K562 (cell line): Measurements from ENCODE around the gene FAM20C. TPM values are rescaled to one million over a fixed set of nuclear protein-coding genes. Genes with fewer than 3 reads are reported as not detected.
A peak's percentile ranks its signal among the peaks of the same experiment; 100 is the strongest.

Experiments
- ATAC-seq: fragments of 200-7000 bp; cut with Tn5 transposase; 3 replicates; pipeline ENCODE4 v1.9.1; 2020; ENCODE audit warnings: moderate library complexity
- BruUV-seq: library from RNA; stranded (reverse); fragments of 400-500 nt; replicated peaks from 2 replicates; lab custom pipeline; 2021; lab: Mats Ljungman, UMichigan
- CTCF ChIA-PET: fragments of 300-600 bp; formaldehyde crosslinking; extraction: SDS; loops from one replicate; lab custom pipeline; 2021; ENCODE audit warnings: low intra/inter-chr PET ratio; lab: Yijun Ruan, JAX
- POLR2A ChIA-PET: fragments of 300-600, 350-650 bp; sonication (Branson Sonifier 250); formaldehyde crosslinking; extraction: SDS; loops from one replicate; lab custom pipeline; 2021; ENCODE audit warnings: antibody characterized with exemption, inconsistent platforms; lab: Yijun Ruan, JAX
- DNase-seq, 4 experiments: peaks; one replicate each; pipeline versions ENCODE4 v3.0.0 to v3.0.0-alpha.2; 2011 to 2018; ENCODE audit warnings: low spot score in 3 of 4, mixed read lengths in 3 of 4; ENCODE audit errors: extremely low read depth in 1 of 4
- FAIRE-seq: peaks from 2 replicates; lab custom pipeline; 2011; peaks lifted over from hg19 to GRCh38; lab: Jason Lieb, UNC
- H2AFZ ChIP-seq: 2 replicates; pipeline ENCODE4 v1.6.0; 2011; ENCODE audit warnings: low read depth, low read length, control low read depth, inconsistent platforms
- H3K27ac ChIP-seq: fragments of 200-600 bp; 3 replicates; pipeline ENCODE4 v1.8.0; 2011; ENCODE audit warnings: low read depth, mild to moderate bottlenecking, control low read depth, inconsistent platforms, low read length, moderate library complexity, mixed read lengths; ENCODE audit errors: extremely low read depth
- H3K27me3 ChIP-seq, 2 experiments: fragments of 300-600 bp in 1 of 2; 2 replicates in 1 of 2; 3 replicates in 1 of 2; pipeline versions ENCODE4 v1.6.0 to v1.8.0; 2011; ENCODE audit warnings: inconsistent platforms in 2 of 2, low read length in 2 of 2, mild to moderate bottlenecking in 1 of 2, mixed read lengths in 1 of 2, moderate library complexity in 1 of 2; ENCODE audit not compliant: control insufficient read depth in 2 of 2, insufficient read depth in 2 of 2
- H3K36me3 ChIP-seq: fragments of 300-600 bp; 3 replicates; pipeline ENCODE4 v1.8.0; 2011; ENCODE audit warnings: mild to moderate bottlenecking, low read length, inconsistent platforms; ENCODE audit not compliant: control insufficient read depth, insufficient read depth
- H3K4me1 ChIP-seq, 2 experiments: fragments of 200-600 bp in 1 of 2; replicated peaks in 1 of 2; 2 replicates in 1 of 2; 3 replicates in 1 of 2; pipeline versions ENCODE4 v1.5.1 to v1.8.0; 2011; ENCODE audit warnings: inconsistent platforms in 2 of 2, low read length in 2 of 2, mild to moderate bottlenecking in 1 of 2, mixed read lengths in 1 of 2, moderate library complexity in 1 of 2; ENCODE audit not compliant: control insufficient read depth in 2 of 2, insufficient read depth in 2 of 2
- H3K4me2 ChIP-seq: 2 replicates; pipeline ENCODE4 v1.6.1; 2011; ENCODE audit warnings: low read length, control low read depth, inconsistent platforms, mixed read lengths; ENCODE audit not compliant: insufficient read depth
- H3K4me3 ChIP-seq: fragments of 200-600 bp; sonication (generic), shearing (Covaris generic); 2 replicates; pipeline ENCODE4 v1.5.1; 2016; ENCODE audit warnings: control low read depth, inconsistent platforms
- H3K79me2 ChIP-seq: fragments of 200-600 bp; 3 replicates; pipeline ENCODE4 v1.8.0; 2011; ENCODE audit warnings: low read length, inconsistent platforms; ENCODE audit not compliant: control insufficient read depth, insufficient read depth
- H3K9ac ChIP-seq, 2 experiments: 2 replicates each; pipeline versions ENCODE4 v1.6.0 to v1.6.1; 2011; ENCODE audit warnings: low read depth in 2 of 2, low read length in 2 of 2, control low read depth in 1 of 2, inconsistent platforms in 1 of 2, mild to moderate bottlenecking in 1 of 2, mixed read lengths in 1 of 2; ENCODE audit not compliant: insufficient read depth in 1 of 2
- H3K9me1 ChIP-seq: one replicate; pipeline ENCODE4 v1.6.0; 2011; ENCODE audit warnings: inconsistent platforms, mild to moderate bottlenecking, low read length, moderate library complexity; ENCODE audit not compliant: control insufficient read depth, insufficient read depth
- H3K9me3 ChIP-seq: replicated peaks from 2 replicates; pipeline ENCODE4 v1.5.1; 2011; ENCODE audit warnings: low read depth, low read length, inconsistent platforms; ENCODE audit not compliant: control insufficient read depth, insufficient read depth
- H4K20me1 ChIP-seq: replicated peaks from 2 replicates; pipeline ENCODE4 v1.6.1; 2011; ENCODE audit warnings: low read length, inconsistent platforms, mixed read lengths; ENCODE audit not compliant: control insufficient read depth, insufficient read depth
- ARID1B ChIP-seq: fragments of 450-650 bp; IDR thresholded peaks from 2 replicates; pipeline ENCODE4 v1.6.1; 2016; ENCODE audit warnings: antibody characterized with exemption, mild to moderate bottlenecking, inconsistent platforms
- CCAR2 ChIP-seq: fragments of 200-400 bp; formaldehyde crosslinking; IDR thresholded peaks from 2 replicates; pipeline ENCODE4 v1.6.1; 2017; ENCODE audit warnings: mild to moderate bottlenecking, low read depth, low read length
- CCNT2 ChIP-seq: IDR thresholded peaks from 2 replicates; pipeline ENCODE4 v1.6.1; 2011; ENCODE audit warnings: borderline replicate concordance, low read depth, mild to moderate bottlenecking, moderate library complexity, mixed read lengths, low read length; ENCODE audit not compliant: insufficient read length; ENCODE audit errors: extremely low read depth
- CTBP1 ChIP-seq: fragments of 450-650 bp; IDR thresholded peaks from 2 replicates; pipeline ENCODE4 v1.6.1; 2016; ENCODE audit warnings: borderline replicate concordance
- DDX20 ChIP-seq: fragments of 450-650 bp; IDR thresholded peaks from 2 replicates; pipeline ENCODE4 v1.6.1; 2016; ENCODE audit warnings: missing genetic modification characterization, low read depth, mild to moderate bottlenecking, missing compliant biosample characterization, moderate library complexity
- FOXP1 ChIP-seq: sonication (generic); formaldehyde crosslinking; IDR thresholded peaks from 2 replicates; pipeline ENCODE4 v1.8.0; 2022; ENCODE audit warnings: mild to moderate bottlenecking, missing genetic modification reagents
- ILK ChIP-seq: fragments of 450-650 bp; IDR thresholded peaks from 2 replicates; pipeline ENCODE4 v1.6.1; 2016; ENCODE audit warnings: missing genetic modification characterization, low read depth, mild to moderate bottlenecking, missing compliant biosample characterization, moderate library complexity, borderline replicate concordance
- KDM1A ChIP-seq, 2 experiments: fragments of 450-650 bp; IDR thresholded peaks; 2 replicates each; pipeline ENCODE4 v1.6.1; 2016; ENCODE audit warnings: mild to moderate bottlenecking in 2 of 2
- LEF1 ChIP-seq: fragments of 450-650 bp; IDR thresholded peaks from 2 replicates; pipeline ENCODE4 v1.6.1; 2016; ENCODE audit warnings: mild to moderate bottlenecking
- MCM3 ChIP-seq: fragments of 450-650 bp; IDR thresholded peaks from 2 replicates; pipeline ENCODE4 v1.6.1; 2016
- PYGO2 ChIP-seq: fragments of 450-650 bp; IDR thresholded peaks from 2 replicates; pipeline ENCODE4 v1.6.1; 2016; ENCODE audit warnings: mild to moderate bottlenecking, missing genetic modification characterization, moderate library complexity, missing compliant biosample characterization
- STAT5A ChIP-seq: IDR thresholded peaks from 2 replicates; pipeline ENCODE4 v1.6.1; 2012; ENCODE audit warnings: low read length, inconsistent platforms, borderline replicate concordance
- ZC3H8 ChIP-seq: fragments of 450-650 bp; IDR thresholded peaks from 2 replicates; pipeline ENCODE4 v1.6.1; 2017
- ZNF239 ChIP-seq: fragments of 250-450 bp; sonication (Bioruptor Pico); IDR thresholded peaks from 2 replicates; pipeline ENCODE4 v1.4.0; 2020; ENCODE audit warnings: mild to moderate bottlenecking
- ZNF764 ChIP-seq: fragments of 250-450 bp; sonication (Bioruptor Pico); IDR thresholded peaks from 2 replicates; pipeline ENCODE4 v1.4.0; 2020; ENCODE audit warnings: low read depth, mild to moderate bottlenecking, moderate library complexity
- WGBS: fragments of 100-300 bp; shearing (Covaris generic); methylation state at CpG from one replicate; pipeline ENCODE4 v1.1.6; 2016; ENCODE audit warnings: low coverage, mixed read lengths; ENCODE audit not compliant: insufficient coverage; ENCODE audit errors: missing lambda C conversion rate; 5-methylcytosine and 5-hydroxymethylcytosine counted together
- in situ Hi-C: fragments of 300-500 bp; cut with MboI; formaldehyde crosslinking; loops from 4 replicates; pipeline ENCODE4 v1.15.0; 2018; ENCODE audit warnings: inconsistent platforms, mixed read lengths
- intact Hi-C: fragments of 100-400 bp; cut with micrococcal nuclease; formaldehyde crosslinking; loops from 2 replicates; pipeline ENCODE4 v1.14.2; 2022
- polyA plus RNA-seq, 8 experiments: library from polyadenylated mRNA; depleted of rRNA in 4 of 8; stranded (reverse) in 5 of 8; unstranded in 3 of 8; fragments of >200 nt; fragmentation: Nextera tagmentation in 2 of 8; fragmentation: Illumina TruSeq in 1 of 8; extraction: Ambion mirVana in 2 of 8; extraction: Trizol in 1 of 8; gene quantifications; 2 replicates each; pipeline versions ENCODE4 v1.2.1 to v1.2.3, GENCODE V29; 2011 to 2014; ENCODE audit warnings: inconsistent platforms in 1 of 8, missing spikeins in 1 of 8
- total RNA-seq, 7 experiments: library from RNA; depleted of rRNA in 6 of 7; stranded (reverse); fragments of >200 nt in 6 of 7; fragmentation: Illumina TruSeq in 2 of 7; extraction: Trizol in 2 of 7; gene quantifications; 2 replicates each; pipeline versions ENCODE4 v1.2.1 to v1.2.3, GENCODE V29; 2011 to 2021; ENCODE audit warnings: low replicate concordance in 1 of 7
- TF ChIP-seq, protein P1 (sequence below): sonication (generic); formaldehyde crosslinking; IDR thresholded peaks from 2 replicates; pipeline ENCODE4 v1.9.0; 2022; ENCODE audit warnings: mild to moderate bottlenecking, missing genetic modification reagents

FAM20C gene
- total and polyA plus RNA-seq, 9 of the 15 experiments (the other 6 are each of a cell fraction or from before 2014, with no cell fraction given): 0.09 TPM; not detected in 8

DNA sequence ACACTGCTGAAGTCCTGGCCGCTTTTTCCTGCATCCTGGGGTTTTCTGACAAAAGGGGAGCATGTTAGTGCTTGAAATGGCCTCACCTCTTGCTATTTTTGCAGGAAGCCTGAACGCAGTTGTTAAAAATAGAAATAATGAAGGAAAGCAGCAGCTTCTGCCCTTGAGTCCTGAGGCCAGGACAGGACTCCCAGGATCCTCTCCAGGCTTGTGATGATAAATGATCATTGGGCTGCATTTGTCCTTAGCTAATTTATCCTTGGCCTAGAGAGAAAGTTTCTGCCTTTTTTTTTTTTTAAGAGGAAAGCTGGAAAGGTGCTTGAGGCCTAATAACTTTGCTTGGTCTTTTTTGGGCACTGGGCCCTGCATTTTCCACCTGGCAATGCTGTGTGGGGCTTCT lies 17.7 kb upstream of the FAM20C start:
- Histone ChIP-seq H3K9me3 (no peaks in the 10 kb centered on the region), H3K4me2 (no peak overlapping the region), H3K9ac (no peak overlapping the region)
- CTCF ChIA-PET: no interaction called here
- ATAC-seq: no peak
- TF ChIP-seq ILK (tag) (no peak), STAT5A (no peak), CTBP1 (no peak), LEF1 (no peak), ZC3H8 (no peak), ARID1B (no peak), PYGO2 (tag) (no peak)
- TF ChIP-seq, all 486 proteins: peak for 0
- POLR2A ChIA-PET: interaction anchor here (0.6 to 1.0 kb wide), 2 partner anchors 40 to 119 kb away, joined by 3 to 5 read pairs; no protein-coding TSS in a partner anchor
- Histone ChIP-seq H3K36me3 (no peaks in the 10 kb centered on the region), H3K9me1 (no peaks in the 10 kb centered on the region), H4K20me1 (peaks cover 18% of the 10 kb centered on the region), H3K4me3 (no peak overlapping the region), H3K4me1 (peaks cover 0 to 8% of the 10 kb centered on the region in 2 experiments; a peak in 2 of 5 replicates), H2AFZ (no peak overlapping the region), H3K79me2 (no peaks in the 10 kb centered on the region), H3K27me3 (peaks cover 55 to 94% of the 10 kb centered on the region in 2 experiments), H3K27ac (no peak overlapping the region)
- intact Hi-C loops: no loop called here
- WGBS: 6% methylated on average over 2 of the region's 2 CpGs
- BruUV-seq: no TSS peak
- in situ Hi-C loops: no loop called here
- DNase-seq (no peak), FAIRE-seq (no peak)

DNA sequence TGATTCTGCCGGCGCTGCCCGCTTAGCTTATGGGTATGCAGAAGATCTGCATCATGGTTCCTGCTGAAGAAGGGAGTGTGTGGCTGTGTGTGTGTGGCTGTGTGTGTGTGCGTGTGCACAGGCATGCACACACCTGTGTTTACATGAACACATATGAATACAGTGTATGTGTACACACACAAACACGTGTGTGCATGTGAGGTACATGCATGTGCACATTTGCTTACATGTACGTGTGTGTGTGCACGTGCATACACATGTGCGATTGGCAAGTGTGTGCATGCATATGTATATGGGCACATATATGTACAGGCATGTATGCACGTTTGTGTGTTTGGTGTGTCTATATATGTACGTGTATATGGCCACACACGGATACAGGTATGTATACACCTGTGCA lies 16.4 kb upstream of the FAM20C start:
- Histone ChIP-seq H3K4me1 (peaks cover 0 to 8% of the 10 kb centered on the region in 2 experiments; a peak in 2 of 5 replicates), H3K27me3 (peaks cover 55 to 94% of the 10 kb centered on the region in 2 experiments), H3K4me2 (no peak overlapping the region), H4K20me1 (peaks cover 15% of the 10 kb centered on the region), H2AFZ (no peak overlapping the region), H3K79me2 (no peaks in the 10 kb centered on the region), H3K4me3 (no peak overlapping the region), H3K27ac (no peak overlapping the region), H3K9me1 (no peaks in the 10 kb centered on the region), H3K36me3 (no peaks in the 10 kb centered on the region), H3K9ac (no peak overlapping the region), H3K9me3 (no peaks in the 10 kb centered on the region)
- TF ChIP-seq KDM1A (IDR thresholded peaks at IDR 0.05) (peak in 1 of 2 experiments; percentile 58; a peak in 1 of 4 replicates), MCM3 (no peak), DDX20 (tag) (no peak), CCNT2 (no peak), CCAR2 (no peak), FOXP1 (no peak), ZNF239 (CRISPR knock-in tag) (no peak), ZNF764 (CRISPR knock-in tag) (no peak)
- TF ChIP-seq, protein P1, sequence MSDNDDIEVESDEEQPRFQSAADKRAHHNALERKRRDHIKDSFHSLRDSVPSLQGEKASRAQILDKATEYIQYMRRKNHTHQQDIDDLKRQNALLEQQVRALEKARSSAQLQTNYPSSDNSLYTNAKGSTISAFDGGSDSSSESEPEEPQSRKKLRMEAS (CRISPR knock-in tag): peak; percentile 37; the same call in 1 of the 2 replicates
- FAIRE-seq: no peak
- intact Hi-C loops (no loop called here), in situ Hi-C loops (no loop called here)
- CTCF ChIA-PET: no interaction called here
- no peak for DNase-seq
- POLR2A ChIA-PET: interaction anchor here (1.1 kb wide), 2 partner anchors 9 kb away, joined by 3 to 5 read pairs; no protein-coding TSS in a partner anchor
- no peak for ATAC-seq
- BruUV-seq: no TSS peak
- 4% methylated on average over 11 of the region's 11 CpGs for WGBS
